GM18498 (cell line): ENCODE measurements around the gene ACSBG1.

ENCODE experiments used
- ATAC-seq: cut with Tn5 transposase; IDR thresholded peaks from one replicate; pipeline ENCODE4 v1.9.1; 2021; ENCODE audit warnings: mild to moderate bottlenecking, moderate library complexity; ENCODE audit not compliant: unreplicated experiment

Gene ACSBG1

GRCh38 chr15:78223396-78224022 lies 10.9 kb downstream of the ACSBG1 start:
- ATAC-seq, result no peak

GRCh38 chr15:78222745-78223395 lies 11.5 kb downstream of the ACSBG1 start:
- no peak for ATAC-seq

GRCh38 chr15:78220713-78221112 lies 13.7 kb downstream of the ACSBG1 start:
- no peak for ATAC-seq

- no peak for ATAC-seq
These were observed 17.9 kb downstream of the ACSBG1 start for GRCh38 chr15:78216276-78217104.

- no peak for ATAC-seq
These were observed 20.4 kb downstream of the ACSBG1 start for GRCh38 chr15:78213956-78214355.

- no peak for ATAC-seq
These were observed 21.0 kb downstream of the ACSBG1 start for GRCh38 chr15:78213425-78213750.

- ATAC-seq, result no peak
These were observed 21.6 kb downstream of the ACSBG1 start for GRCh38 chr15:78212546-78213424.

- no peak for ATAC-seq
These were observed 22.4 kb downstream of the ACSBG1 start for GRCh38 chr15:78212008-78212407.

- no peak for ATAC-seq
These were observed 23.0 kb downstream of the ACSBG1 start for GRCh38 chr15:78211189-78211921.

GRCh38 chr15:78210349-78210717 lies 24.0 kb downstream of the ACSBG1 start:
- ATAC-seq, result no peak

- no peak for ATAC-seq
These were observed 24.6 kb downstream of the ACSBG1 start for GRCh38 chr15:78209646-78210348.

- no peak for ATAC-seq
These were observed 25.3 kb downstream of the ACSBG1 start for GRCh38 chr15:78208887-78209645.

GRCh38 chr15:78208341-78208844 lies 26.0 kb downstream of the ACSBG1 start:
- ATAC-seq, result no peak

GRCh38 chr15:78207641-78208340 lies 26.6 kb downstream of the ACSBG1 start:
- ATAC-seq, result no peak

GRCh38 chr15:78207110-78207458 lies 27.3 kb downstream of the ACSBG1 start:
- ATAC-seq, result no peak

- ATAC-seq, result no peak
These were observed 27.8 kb downstream of the ACSBG1 start for GRCh38 chr15:78206326-78207109.

GRCh38 chr15:78205856-78206255 lies 28.5 kb downstream of the ACSBG1 start:
- no peak for ATAC-seq

- no peak for ATAC-seq
These were observed 29.0 kb downstream of the ACSBG1 start for GRCh38 chr15:78205337-78205736.
